Skeletal muscle satellite cell (primary cell): Measurements from ENCODE around the gene ATXN1.

Experiments
- H3K27me3 ChIP-seq: 2 replicates; pipeline ENCODE4 v1.7.0; 2013; ENCODE audit warnings: low read length; ENCODE audit not compliant: control insufficient read depth, insufficient read depth
- H3K36me3 ChIP-seq: 2 replicates; pipeline ENCODE4 v1.7.0; 2013; ENCODE audit warnings: mild to moderate bottlenecking, control low read depth, low read length; ENCODE audit not compliant: insufficient read depth
- H3K4me1 ChIP-seq: 2 replicates; pipeline ENCODE4 v1.7.0; 2013; ENCODE audit warnings: low read length; ENCODE audit not compliant: control insufficient read depth, insufficient read depth
- H3K4me2 ChIP-seq: 2 replicates; pipeline ENCODE4 v1.7.0; 2013; ENCODE audit warnings: mild to moderate bottlenecking, low read length
- H3K4me3 ChIP-seq: 2 replicates; pipeline ENCODE4 v1.7.0; 2013; ENCODE audit warnings: low read length
- H3K9ac ChIP-seq: 2 replicates; pipeline ENCODE4 v1.7.0; 2013; ENCODE audit warnings: mild to moderate bottlenecking, low read depth, low read length, moderate library complexity
- H3K9me3 ChIP-seq: replicated peaks from 2 replicates; pipeline ENCODE4 v1.7.0; 2013; ENCODE audit warnings: mild to moderate bottlenecking, control low read depth, low read length

Gene ATXN1

GRCh38 chr6:16438718-16439591, 322.3 kb downstream of the ATXN1 start:
- H3K4me1 ChIP-seq, result peaks cover 16% of the 10 kb centered on the region
- no peaks in the 10 kb centered on the region for H3K27me3 ChIP-seq
- peak overlapping the region; percentile 17 for H3K9ac ChIP-seq
- no peak overlapping the region for H3K4me2 ChIP-seq
- no peaks in the 10 kb centered on the region for H3K36me3 ChIP-seq
- H3K9me3 ChIP-seq, result no peaks in the 10 kb centered on the region
- no peak overlapping the region for H3K4me3 ChIP-seq

- Histone ChIP-seq H3K4me3 (no peak overlapping the region), H3K36me3 (no peaks in the 10 kb centered on the region), H3K9me3 (no peaks in the 10 kb centered on the region), H3K9ac (no peak overlapping the region), H3K27me3 (no peaks in the 10 kb centered on the region), H3K4me1 (peaks cover 19% of the 10 kb centered on the region), H3K4me2 (no peak overlapping the region)
Observed at GRCh38 chr6:16437984-16438383, 323.3 kb downstream of the ATXN1 start.

DNA sequence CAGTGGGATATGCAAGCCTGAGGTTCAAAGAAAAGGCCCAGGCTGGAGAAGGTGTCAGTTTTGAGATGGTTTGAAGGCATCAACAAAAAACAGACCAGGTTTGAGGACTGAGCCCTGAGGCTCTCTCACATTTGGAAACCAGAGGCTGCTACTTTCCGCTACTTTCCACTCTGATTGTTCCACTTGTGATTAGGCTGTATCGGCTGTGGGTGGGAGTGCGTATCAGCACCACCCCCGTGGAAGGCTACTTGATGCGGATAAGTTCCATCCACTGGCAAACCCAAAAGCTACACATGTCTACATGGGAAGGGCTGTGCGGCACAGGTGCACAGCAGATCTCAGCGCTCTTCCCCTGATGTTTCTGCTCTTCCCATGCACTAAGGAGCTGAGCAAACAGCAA, 324.2 kb downstream of the ATXN1 start:
- H3K4me1 ChIP-seq, result peaks cover 22% of the 10 kb centered on the region
- no peak overlapping the region for H3K4me3 ChIP-seq
- H3K9ac ChIP-seq, result no peak overlapping the region

GRCh38 chr6:16436550-16436949, 324.7 kb downstream of the ATXN1 start:
- Histone ChIP-seq H3K9ac (no peak overlapping the region), H3K4me3 (no peak overlapping the region), H3K4me1 (peaks cover 22% of the 10 kb centered on the region), H3K9me3 (no peaks in the 10 kb centered on the region), H3K36me3 (no peaks in the 10 kb centered on the region), H3K27me3 (no peaks in the 10 kb centered on the region), H3K4me2 (no peak overlapping the region)

More for the DNA sequence above, 324.2 kb downstream of the ATXN1 start:
- Histone ChIP-seq H3K9me3 (no peaks in the 10 kb centered on the region), H3K36me3 (no peaks in the 10 kb centered on the region), H3K27me3 (no peaks in the 10 kb centered on the region), H3K4me2 (no peak overlapping the region)

DNA sequence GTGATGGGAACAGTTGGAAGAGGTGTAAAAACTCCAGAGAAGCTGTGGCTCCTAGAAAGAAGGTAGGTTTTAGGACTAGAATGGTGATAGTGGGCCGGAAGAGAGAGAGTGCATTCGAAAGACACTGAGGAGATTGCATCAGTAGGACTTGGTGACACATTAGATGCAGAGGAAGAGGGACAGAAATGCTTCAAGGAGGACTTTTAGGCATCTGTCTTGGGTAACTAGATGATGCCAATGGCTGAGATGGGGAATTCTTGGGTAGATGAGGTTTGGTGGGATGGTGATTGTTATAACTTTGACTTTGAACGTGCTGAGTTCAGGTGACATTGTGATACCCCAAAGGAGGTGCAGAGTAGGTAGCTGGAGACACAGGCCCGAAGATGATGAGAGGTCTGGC, 326.4 kb downstream of the ATXN1 start:
- Histone ChIP-seq H3K4me1 (peaks cover 13% of the 10 kb centered on the region), H3K36me3 (no peaks in the 10 kb centered on the region), H3K9me3 (no peaks in the 10 kb centered on the region), H3K9ac (no peak overlapping the region), H3K4me3 (no peak overlapping the region), H3K4me2 (no peak overlapping the region), H3K27me3 (no peaks in the 10 kb centered on the region)

DNA sequence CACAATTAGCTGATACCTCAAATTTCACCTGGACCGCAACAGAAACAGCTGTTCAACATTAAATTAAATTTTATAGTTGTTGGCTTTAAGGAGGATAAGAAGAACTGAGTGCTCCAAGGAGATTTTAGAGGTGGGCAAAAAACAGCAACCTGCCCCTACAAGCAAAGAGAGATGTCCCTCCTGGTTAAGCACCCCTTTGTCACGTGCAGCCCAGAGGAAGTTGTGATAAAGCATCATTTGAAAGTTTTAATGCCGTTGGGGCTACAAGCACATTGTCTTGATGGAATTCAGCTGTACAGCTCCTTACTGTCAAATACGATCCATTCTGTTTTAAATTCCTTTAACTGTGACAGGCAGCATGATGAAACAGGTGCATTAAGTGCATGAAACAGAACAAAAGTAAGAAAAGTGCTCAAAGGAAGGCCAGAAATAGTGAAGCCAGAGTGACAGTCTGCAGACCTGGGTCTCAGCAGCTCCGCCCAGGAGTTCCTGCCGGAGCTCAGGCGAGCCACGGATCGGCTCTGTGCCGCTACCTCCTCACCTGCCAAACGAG, 327.8 kb downstream of the ATXN1 start:
- no peaks in the 10 kb centered on the region for H3K36me3 ChIP-seq
- H3K9ac ChIP-seq, result no peak overlapping the region
- H3K4me3 ChIP-seq, result no peak overlapping the region
- H3K9me3 ChIP-seq, result no peaks in the 10 kb centered on the region
- peaks cover 9% of the 10 kb centered on the region for H3K4me1 ChIP-seq
- no peaks in the 10 kb centered on the region for H3K27me3 ChIP-seq
- no peak overlapping the region for H3K4me2 ChIP-seq

GRCh38 chr6:16432075-16433032, 328.9 kb downstream of the ATXN1 start:
- H3K27me3 ChIP-seq, result no peaks in the 10 kb centered on the region
- H3K36me3 ChIP-seq, result no peaks in the 10 kb centered on the region
- peaks cover 9% of the 10 kb centered on the region for H3K4me1 ChIP-seq
- no peaks in the 10 kb centered on the region for H3K9me3 ChIP-seq
- H3K4me3 ChIP-seq, result no peak overlapping the region
- no peak overlapping the region for H3K4me2 ChIP-seq
- no peak overlapping the region for H3K9ac ChIP-seq

DNA sequence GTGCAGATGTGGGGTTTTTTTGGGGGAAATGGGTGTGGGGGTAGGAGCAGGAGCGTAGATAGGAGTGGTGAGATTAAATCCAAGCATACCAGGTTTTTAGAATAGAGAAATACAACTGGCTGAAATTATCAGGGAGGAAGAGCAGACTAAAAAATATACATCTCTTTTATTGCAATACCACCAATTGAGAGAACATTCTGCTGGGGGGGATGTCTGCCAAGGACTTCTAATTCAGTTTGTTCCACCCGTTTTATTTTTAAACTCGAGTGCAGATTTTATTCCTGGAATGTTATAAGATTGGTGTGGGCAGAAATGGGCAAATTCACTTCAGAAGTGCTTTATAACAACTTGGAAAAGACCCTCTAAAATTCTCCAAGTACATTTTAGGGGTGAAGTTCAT, 330.2 kb downstream of the ATXN1 start:
- Histone ChIP-seq H3K36me3 (no peaks in the 10 kb centered on the region), H3K4me1 (peaks cover 9% of the 10 kb centered on the region), H3K4me2 (no peak overlapping the region), H3K9ac (no peak overlapping the region), H3K4me3 (no peak overlapping the region), H3K27me3 (no peaks in the 10 kb centered on the region), H3K9me3 (no peaks in the 10 kb centered on the region)

GRCh38 chr6:16430391-16431089, 330.7 kb downstream of the ATXN1 start:
- no peaks in the 10 kb centered on the region for H3K36me3 ChIP-seq
- H3K4me1 ChIP-seq, result peaks cover 9% of the 10 kb centered on the region
- H3K4me3 ChIP-seq, result no peak overlapping the region
- H3K9ac ChIP-seq, result no peak overlapping the region
- H3K4me2 ChIP-seq, result no peak overlapping the region
- H3K9me3 ChIP-seq, result no peaks in the 10 kb centered on the region
- H3K27me3 ChIP-seq, result no peaks in the 10 kb centered on the region

- H3K9me3 ChIP-seq, result no peaks in the 10 kb centered on the region
- H3K9ac ChIP-seq, result no peak overlapping the region
- H3K27me3 ChIP-seq, result no peaks in the 10 kb centered on the region
- no peak overlapping the region for H3K4me3 ChIP-seq
- peaks cover 9% of the 10 kb centered on the region for H3K4me1 ChIP-seq
- H3K4me2 ChIP-seq, result no peak overlapping the region
- no peaks in the 10 kb centered on the region for H3K36me3 ChIP-seq
Observed at GRCh38 chr6:16429669-16430068, 331.6 kb downstream of the ATXN1 start.

DNA sequence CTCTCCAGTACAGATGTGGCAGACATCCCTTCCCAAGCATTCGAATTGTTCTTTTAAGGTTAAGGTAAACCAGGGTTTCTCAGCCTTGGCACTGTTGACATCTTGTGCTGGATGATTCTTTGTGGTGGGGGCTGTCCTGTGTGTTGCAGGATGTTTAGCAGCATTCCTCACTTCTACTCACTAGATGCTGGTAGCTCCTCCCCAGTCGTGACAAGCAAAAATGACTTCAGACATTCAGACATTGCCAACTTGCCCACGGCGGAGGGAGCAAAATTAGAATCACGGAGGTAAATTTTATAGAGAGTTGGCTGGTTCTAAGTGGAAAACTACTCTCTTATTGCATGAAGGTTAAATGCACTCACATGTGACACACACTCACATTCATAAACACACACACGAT, 334.1 kb downstream of the ATXN1 start:
- no peak overlapping the region for H3K9ac ChIP-seq
- H3K9me3 ChIP-seq, result no peaks in the 10 kb centered on the region
- H3K27me3 ChIP-seq, result no peaks in the 10 kb centered on the region
- H3K36me3 ChIP-seq, result no peaks in the 10 kb centered on the region
- no peak overlapping the region for H3K4me3 ChIP-seq
- H3K4me1 ChIP-seq, result no peaks in the 10 kb centered on the region
- H3K4me2 ChIP-seq, result no peak overlapping the region
